ENCODE measurements around the gene WDR37.

- TF ChIP-seq, protein P1, sequence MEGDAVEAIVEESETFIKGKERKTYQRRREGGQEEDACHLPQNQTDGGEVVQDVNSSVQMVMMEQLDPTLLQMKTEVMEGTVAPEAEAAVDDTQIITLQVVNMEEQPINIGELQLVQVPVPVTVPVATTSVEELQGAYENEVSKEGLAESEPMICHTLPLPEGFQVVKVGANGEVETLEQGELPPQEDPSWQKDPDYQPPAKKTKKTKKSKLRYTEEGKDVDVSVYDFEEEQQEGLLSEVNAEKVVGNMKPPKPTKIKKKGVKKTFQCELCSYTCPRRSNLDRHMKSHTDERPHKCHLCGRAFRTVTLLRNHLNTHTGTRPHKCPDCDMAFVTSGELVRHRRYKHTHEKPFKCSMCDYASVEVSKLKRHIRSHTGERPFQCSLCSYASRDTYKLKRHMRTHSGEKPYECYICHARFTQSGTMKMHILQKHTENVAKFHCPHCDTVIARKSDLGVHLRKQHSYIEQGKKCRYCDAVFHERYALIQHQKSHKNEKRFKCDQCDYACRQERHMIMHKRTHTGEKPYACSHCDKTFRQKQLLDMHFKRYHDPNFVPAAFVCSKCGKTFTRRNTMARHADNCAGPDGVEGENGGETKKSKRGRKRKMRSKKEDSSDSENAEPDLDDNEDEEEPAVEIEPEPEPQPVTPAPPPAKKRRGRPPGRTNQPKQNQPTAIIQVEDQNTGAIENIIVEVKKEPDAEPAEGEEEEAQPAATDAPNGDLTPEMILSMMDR (IDR thresholded peaks at IDR 0.05) = no peak
- no peak for TF ChIP-seq POLR2AphosphoS5 (IDR thresholded peaks at IDR 0.05)
Observed at GRCh38 chr10:1029838-1030237, 26.3 kb upstream of the WDR37 start.

Measured in prostate gland (tissue), 2 donors.